ENCODE measurements around the gene MATCAP1.

The MATCAP1 gene

GRCh38 chr16:67156143-67156844 lies 27.5 kb downstream of the MATCAP1 start:
- no peak for DNase-seq (ENCODE audit: low read depth in 2 of 2)

GRCh38 chr16:67155295-67156142 lies 28.2 kb downstream of the MATCAP1 start:
- DNase-seq (ENCODE audit: low read depth in 2 of 2), result peak in 1 of 2 donors; percentile 54

- DNase-seq (ENCODE audit: low read depth in 2 of 2), result no peak
Measured at GRCh38 chr16:67154578-67155294, 29.0 kb downstream of the MATCAP1 start.

- DNase-seq (ENCODE audit: low read depth in 2 of 2), result no peak
Measured at GRCh38 chr16:67151431-67152097, 32.2 kb downstream of the MATCAP1 start.

GRCh38 chr16:67150833-67151396 lies 32.8 kb downstream of the MATCAP1 start, which contains the start of gene B3GNT9:
Gene B3GNT9, minus strand, starts transcription at chr16:67150998. Its CDS starts 513 bp downstream, at chr16:67150485.
- no peak for DNase-seq (ENCODE audit: low read depth in 2 of 2)

GRCh38 chr16:67150047-67150832 lies 33.5 kb downstream of the MATCAP1 start:
- peak; percentile 44 to 47 for DNase-seq (ENCODE audit: low read depth in 2 of 2)

- no peak for DNase-seq (ENCODE audit: low read depth in 2 of 2)
Measured at GRCh38 chr16:67149276-67150046, 34.3 kb downstream of the MATCAP1 start.

- DNase-seq (ENCODE audit: low read depth in 2 of 2), result no peak
Measured at GRCh38 chr16:67148656-67149275, 35.0 kb downstream of the MATCAP1 start.

GRCh38 chr16:67148221-67148620 lies 35.5 kb downstream of the MATCAP1 start:
- DNase-seq (ENCODE audit: low read depth in 2 of 2), result no peak

GRCh38 chr16:67147437-67148140 lies 36.2 kb downstream of the MATCAP1 start:
- no peak for DNase-seq (ENCODE audit: low read depth in 2 of 2)

- DNase-seq (ENCODE audit: low read depth in 2 of 2), result no peak
Measured at GRCh38 chr16:67146523-67147357, 37.0 kb downstream of the MATCAP1 start.

- DNase-seq (ENCODE audit: low read depth in 2 of 2), result no peak
Measured at GRCh38 chr16:67145746-67146145, 38.0 kb downstream of the MATCAP1 start.

- DNase-seq (ENCODE audit: low read depth in 2 of 2), result no peak
Measured at GRCh38 chr16:67144943-67145342, 38.8 kb downstream of the MATCAP1 start.

- DNase-seq (ENCODE audit: low read depth in 2 of 2), result no peak
Measured at GRCh38 chr16:67142342-67142741, 41.4 kb downstream of the MATCAP1 start.

GRCh38 chr16:67141391-67141790 lies 42.4 kb downstream of the MATCAP1 start:
- no peak for DNase-seq (ENCODE audit: low read depth in 2 of 2)

GRCh38 chr16:67137605-67138004 lies 46.2 kb downstream of the MATCAP1 start:
- DNase-seq (ENCODE audit: low read depth in 2 of 2), result no peak

- no peak for DNase-seq (ENCODE audit: low read depth in 2 of 2)
Measured at GRCh38 chr16:67129422-67129821, 54.3 kb downstream of the MATCAP1 start.

- no peak for DNase-seq (ENCODE audit: low read depth in 2 of 2)
Measured at GRCh38 chr16:67128887-67129286, 54.9 kb downstream of the MATCAP1 start.

Data from stimulated activated CD8-positive, alpha-beta memory T cell treated with anti-CD3 and anti-CD28 coated beads, Interleukin-15, amount 100 ng/mL, for 4 hours (primary cell).